Stimulated activated CD8-positive, alpha-beta memory T cell treated with anti-CD3 and anti-CD28 coated beads, Interleukin-12 subunit alpha, Interleukin-12 subunit beta, amount 100 ng/mL, for 24 hours (primary cell): ENCODE measurements around the gene SAMSN1.

ENCODE experiments used
- DNase-seq: peaks from one replicate; pipeline ENCODE4 v3.0.0-alpha.2; 2020; ENCODE audit errors: extremely low read depth

The SAMSN1 gene

DNA sequence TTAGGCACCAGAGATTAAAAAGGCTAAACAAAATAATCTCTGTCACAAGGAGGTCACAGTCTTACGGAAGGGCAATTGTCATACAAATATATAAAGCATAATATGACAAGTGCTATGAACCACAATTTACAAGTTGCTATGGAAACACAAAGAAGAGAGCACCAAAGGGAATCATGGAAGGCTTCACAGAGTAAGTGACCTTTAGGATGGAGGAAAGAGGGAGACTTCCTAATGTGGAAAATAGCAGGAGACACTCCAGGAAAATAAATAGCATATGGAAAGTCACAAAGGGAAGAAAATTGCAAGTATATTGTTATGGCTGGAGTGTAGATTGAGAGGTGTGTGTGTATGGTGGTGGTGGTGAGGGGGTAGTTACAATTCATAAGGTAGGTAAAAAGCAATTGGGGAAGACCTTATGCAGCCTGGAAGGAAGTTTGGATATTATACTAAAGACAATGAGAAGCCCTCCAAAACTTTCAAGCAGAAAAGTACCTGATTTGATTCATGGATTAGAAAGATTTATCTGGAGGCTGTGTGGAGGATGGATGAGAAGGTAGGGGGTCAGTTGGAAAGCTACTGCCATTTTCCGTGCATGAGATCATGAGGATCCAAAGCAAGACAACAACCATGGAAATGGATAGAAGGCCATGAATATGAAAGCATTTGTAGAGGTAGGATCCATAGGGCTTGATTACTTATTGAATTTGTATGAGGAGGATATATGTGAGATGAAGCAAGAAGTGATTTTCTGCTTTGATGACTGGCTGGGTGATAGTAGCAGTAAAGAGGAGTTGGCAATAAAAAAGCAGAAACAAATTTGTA lies 61.7 kb downstream of the SAMSN1 start:
- no peak for DNase-seq

DNA sequence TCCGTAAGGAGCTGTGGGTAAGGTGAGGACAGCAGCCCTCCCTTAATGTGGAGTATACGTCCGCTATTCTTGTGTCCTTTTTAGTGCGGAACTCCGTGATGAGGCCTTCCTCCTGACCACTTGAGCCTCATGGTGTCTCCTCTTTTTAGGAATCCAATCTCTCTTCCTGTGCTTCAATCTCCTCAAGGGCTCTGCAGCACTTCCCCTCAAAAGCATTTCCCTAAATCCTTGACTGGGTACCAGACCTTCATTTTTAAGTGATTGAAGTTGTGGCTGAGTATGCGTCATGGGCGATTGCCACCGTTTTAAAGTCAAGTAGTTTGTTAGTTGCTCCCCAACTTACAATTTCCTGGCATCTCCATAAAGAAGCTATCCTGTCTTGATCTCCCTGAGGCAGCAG lies 62.8 kb downstream of the SAMSN1 start:
- DNase-seq = no peak

DNA sequence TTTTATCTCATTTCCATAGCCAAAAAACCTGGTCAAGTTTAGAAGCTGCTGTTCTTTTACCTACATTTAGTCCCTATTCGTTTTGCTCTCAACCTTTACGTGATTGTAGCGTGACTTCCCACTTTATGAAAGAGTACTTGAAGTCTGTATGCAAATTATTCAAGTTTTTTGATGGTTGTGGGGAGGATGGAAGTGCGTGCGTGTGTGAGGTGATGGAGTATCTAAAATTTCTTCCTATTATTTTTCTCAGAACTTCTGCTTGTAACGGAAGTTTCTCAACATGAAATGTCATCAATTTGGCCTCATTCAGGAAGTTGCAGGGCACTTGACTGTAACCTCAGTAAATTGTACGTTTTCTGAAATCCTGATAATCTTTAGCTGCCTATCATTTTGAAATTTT lies 64.0 kb downstream of the SAMSN1 start:
- DNase-seq = no peak

DNA sequence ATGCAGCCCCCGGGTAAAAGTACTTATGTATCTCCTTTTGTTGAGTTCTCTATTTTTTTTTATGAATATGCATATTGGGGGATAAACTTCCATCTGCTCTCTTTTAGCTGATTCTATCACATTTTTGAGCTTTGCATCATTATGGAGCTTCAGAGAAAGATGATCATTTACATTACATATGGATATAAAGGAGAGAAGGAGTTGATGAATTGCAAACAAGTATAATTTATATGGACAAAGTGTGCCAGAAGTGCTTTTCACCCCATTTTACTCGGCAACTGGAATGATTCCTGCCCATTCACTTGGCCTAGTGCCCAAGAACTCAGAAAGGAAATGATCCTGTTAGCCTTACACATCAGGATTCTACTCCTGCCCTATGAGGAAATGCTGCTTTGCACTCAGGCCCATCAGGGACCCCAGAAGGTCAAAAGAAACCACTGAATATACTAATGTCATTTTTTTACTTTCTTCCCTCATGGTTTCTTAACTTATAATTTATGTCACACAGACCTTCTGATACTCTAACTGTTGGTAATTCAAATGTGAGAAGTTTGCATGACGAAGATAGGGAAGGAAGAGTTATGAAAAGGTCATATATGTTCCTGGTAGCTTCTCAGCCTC lies 65.6 kb downstream of the SAMSN1 start:
- no peak for DNase-seq

DNA sequence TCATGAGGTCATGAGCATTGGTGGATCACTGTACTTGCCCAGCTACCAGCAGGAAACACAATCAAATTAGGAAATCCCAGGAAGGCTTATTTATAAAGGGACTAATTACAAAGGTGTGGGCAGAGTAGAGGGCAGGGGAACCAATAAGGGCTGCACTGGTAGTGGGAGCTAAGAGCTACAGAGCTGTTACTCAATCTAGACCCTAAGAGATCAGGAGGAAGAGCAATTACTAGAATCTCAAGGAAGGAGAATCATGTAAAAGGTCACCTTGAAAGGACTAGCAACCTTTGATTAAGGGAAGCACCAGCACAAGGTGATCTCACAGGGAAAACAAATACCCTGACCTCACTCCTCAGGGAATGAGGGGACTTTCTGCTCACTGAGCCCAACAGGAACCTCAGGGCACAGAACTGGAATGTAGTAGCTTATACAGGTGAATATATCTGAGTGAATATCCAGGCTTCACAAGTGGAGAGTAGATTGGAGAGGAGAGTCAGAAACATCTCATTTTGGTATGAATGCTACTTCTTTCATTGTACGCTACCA lies 66.8 kb downstream of the SAMSN1 start:
- no peak for DNase-seq

DNA sequence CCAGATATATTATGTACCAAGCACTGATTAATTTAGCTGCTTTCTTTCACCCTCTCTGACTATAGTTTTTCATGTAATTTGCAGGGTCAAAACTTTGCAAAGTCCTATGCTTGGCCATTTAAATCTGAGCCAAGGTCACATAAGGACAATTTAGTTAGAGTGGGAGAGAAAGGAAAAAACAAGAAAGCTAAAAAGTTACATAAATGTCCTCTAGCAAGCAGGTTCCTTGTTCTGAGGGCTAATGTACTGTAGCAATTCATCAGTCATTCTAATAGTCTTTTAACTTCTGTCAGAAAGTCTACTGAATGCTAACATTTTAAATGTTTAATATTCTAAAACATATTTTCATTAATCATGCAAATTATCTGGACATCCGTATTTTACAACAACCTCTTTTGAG lies 68.3 kb downstream of the SAMSN1 start:
- no peak for DNase-seq

DNA sequence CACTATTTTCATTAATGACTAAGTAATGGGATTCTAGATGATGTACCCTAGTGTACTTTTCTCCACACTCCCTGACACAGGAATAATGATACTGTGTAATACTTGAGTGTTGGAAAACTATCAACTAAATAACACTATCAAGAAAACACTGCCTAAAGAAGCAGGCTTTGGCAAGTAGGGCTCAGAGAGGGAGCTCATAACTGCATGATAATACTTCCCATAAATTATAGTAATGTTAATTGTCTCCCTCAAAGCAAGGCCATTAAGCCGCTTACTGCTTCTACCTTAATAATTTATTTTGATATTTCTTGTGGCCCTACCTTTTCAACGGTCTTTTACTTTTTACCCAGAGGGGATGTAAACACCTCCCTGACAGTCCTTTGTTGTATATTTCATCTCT lies 69.0 kb downstream of the SAMSN1 start:
- DNase-seq = no peak

DNA sequence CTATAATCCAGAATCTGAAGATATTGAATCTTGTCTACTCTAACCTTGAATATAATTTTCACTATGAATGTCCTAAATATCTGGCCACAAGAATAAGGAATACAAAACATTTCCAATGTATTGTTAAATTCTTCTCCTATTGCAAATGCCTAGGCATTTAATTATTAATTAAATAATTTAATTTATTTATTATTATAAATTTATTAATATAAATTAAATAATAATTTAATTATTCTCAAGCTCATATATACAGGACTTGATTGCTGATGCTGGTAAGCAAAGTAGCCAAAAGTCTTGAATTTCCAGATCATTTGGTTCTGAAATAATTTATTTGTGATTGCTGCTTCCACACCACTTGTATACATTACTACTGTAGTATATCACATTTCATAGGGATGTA lies 71.1 kb downstream of the SAMSN1 start:
- no peak for DNase-seq

DNA sequence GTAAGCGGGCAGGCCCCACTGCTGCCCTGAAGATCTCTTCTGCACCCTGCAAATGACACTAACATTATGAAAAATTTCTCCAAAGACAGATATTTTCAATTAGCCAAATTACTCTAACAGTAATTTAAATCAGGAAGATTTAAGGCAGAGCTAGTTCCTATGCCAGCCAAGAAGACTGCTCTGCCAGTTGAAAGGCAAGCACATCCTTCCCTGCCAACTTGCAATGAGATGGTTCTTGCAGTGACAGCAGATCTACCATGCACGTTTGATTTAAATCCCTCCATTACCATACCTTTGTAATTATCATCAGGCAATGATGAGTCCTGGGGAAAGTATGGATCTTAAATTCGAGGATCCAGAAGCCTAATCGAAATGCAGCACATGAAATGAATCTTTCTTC lies 76.5 kb downstream of the SAMSN1 start:
- DNase-seq = no peak

DNA sequence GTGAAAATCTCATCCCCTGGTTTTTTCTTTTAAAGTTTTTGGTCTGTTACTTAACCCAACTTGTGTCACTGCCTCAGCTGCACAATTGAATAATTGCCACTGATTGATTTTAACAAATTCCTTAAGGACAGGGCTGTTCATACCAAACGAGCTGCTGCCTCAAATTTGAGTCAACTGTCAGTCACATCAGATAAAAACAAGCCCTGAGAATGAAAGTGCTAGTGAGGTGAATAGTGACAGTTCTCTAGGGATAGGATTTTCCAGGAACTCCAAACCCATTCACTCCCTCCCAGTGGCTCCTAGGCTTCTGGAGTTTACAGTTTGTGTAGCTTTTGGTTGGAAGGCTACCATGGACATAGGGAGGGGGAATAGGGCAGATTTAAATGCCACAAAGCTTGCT lies 79.4 kb downstream of the SAMSN1 start:
- no peak for DNase-seq

DNA sequence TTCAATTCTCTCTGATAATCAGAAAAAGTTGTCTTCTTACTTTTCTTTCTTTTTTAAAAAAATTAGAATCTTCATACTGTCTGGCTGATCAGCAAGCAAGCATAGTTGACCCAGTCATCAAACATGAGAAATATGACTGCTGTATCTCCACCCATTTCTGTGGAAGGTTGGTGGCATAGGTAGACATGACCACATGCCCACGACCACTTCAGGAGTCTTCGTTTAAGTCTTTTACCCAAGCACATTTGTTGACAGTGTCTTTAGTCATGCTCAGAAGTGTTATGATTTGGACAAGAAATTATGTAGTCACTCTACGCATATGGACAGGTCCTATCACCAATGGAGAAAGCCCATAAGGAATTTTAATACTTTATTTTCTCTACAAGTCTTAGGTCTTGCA lies 88.4 kb downstream of the SAMSN1 start:
- no peak for DNase-seq

DNA sequence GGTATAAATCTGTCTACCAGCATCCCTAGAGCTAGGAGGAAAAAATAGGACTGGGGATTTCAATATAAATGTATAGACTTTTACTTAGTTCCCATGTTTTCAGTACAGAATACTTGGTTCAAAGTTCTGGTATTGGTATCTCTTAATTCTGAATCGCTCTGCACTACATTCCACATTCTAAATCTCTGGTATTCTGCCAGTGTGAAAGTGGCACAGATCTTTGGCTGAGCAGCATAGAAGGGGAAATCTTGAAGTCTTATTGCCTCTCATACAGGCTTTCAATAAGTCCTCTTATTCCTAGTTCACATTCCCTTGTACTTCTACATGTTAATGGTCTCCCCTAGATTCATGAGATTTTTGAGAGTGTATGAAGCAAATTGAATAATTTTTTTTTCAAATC lies 89.2 kb downstream of the SAMSN1 start:
- no peak for DNase-seq

DNA sequence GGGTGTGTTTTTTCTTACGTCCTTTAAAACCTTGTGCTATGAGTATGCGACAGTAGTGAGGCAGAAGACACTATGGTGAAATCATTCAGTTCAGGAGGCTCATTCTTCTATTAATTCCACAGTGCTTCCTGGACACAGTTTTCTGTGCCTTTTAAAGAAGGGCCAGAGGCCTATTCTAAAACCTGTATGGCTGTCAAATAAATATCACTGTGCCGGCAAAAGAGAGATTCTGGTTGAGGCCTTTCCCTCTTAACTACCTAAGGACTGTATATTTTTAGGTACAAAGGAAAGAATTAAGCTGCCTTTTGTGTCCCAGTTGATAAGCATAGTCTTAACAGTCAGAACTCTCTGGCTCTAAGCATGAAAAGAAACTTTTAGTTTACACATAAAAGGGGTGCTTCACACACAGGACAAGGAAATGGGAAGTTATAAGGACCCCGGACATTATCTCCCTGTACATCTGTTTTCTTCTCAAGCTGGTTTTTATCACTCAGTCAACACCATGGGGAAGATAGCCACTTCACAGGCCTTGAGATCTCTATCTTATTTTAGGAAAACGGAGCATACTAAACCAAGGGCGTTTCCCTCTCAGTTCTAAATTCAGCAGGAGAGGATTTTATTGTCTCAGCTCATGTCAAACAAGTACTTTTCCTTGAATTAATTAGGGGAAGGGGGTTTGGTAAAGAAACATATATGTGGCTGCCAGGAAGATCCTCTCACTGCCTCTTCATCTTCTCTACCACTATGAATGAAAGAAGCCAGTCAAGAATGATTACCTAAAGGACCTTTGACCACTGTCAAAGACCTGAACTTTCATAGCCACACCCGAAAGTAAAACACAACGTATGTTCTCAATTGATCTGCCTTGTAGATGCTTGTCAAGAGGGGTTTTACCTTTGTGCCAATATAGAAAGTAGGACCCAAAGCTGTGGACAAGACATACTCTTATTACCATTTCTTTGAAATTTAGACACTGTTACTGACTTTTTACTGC lies 91.8 kb downstream of the SAMSN1 start:
- no peak for DNase-seq

DNA sequence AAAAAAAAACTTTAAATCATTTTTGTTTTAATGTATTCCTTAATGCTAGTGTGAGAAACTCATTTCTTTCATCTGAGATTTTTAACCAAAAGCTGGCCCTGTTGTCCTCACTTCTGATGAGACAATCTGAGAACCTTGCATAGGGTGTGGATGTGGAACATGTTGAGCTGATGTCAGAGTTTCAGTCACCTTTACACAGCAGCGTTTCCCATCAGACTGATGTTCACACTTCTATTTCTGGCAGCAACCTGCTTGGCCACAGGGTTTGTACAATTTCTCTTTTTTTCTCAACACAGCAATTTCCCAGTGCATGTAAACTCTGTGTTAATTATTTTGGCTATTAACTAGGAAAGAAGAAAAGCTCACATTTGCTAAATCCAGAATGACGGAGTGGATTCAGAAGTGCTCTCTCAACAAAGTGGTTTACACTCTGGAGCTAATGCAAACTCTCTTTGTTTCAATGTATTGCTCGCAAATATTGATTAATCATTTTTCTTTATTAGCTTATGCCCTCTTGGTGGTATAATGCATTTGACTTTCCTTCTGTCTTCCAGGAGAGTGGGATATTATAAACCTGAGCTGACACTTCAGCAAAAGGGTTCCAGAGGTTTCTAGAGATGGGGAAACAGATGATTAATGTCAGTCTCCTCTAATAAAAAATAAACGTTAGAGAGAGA lies 92.6 kb downstream of the SAMSN1 start:
- DNase-seq = no peak

DNA sequence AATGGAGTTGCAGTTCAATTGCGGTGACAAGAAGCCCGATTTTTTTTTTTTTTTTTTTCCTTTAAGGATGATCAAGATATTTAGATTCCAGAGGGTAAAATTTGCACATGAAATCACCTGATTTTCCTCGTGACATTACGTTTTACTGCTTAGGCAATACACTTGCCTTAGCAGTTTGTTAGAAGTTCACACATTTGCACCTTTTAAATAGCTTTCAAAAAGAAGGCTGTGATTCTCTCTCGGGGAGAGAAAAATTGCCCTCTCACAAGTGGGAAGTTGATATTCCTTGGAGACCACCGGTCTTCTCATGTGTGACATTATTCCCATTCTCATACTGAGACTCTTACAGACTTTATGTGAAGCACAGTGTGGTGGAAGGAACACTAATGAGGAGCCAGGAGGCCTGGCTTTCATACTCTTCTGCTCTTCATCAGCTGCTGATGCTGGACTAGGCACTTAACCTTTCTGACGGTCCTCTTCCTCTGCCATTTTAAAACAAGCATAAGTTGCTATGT lies 93.3 kb downstream of the SAMSN1 start:
- DNase-seq = no peak

DNA sequence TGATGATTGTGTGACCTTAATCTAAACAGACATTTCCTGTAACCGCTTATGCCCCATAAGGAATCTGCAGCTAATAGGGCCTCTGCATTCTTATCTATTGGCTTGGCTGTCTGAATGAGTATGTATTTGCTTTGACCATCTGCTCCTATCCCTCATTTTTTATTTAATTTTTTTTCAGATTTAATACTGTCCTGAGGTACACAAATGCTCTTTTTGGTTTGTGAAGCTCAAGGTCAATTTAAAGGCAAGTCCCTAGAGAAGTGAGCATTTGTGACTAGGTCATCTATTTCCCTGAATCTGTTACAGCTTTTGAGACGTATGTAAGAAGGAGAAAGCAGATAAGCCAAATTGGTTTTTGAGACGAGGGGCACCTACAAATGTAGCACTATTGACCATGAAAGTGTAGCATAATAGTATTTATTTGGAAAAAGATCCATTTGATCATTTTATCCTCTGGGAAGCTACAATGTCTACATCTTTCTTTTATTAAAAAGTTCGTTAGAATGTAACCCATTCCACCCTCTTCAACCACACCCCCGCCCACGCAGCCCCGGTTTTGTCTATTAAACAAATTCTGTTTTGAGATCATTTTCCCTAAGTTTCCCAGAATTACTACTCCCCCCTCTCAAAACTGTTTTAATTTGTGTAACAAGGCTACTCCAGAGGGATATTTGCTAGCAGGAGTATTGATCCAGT lies 93.9 kb downstream of the SAMSN1 start:
- DNase-seq = no peak

DNA sequence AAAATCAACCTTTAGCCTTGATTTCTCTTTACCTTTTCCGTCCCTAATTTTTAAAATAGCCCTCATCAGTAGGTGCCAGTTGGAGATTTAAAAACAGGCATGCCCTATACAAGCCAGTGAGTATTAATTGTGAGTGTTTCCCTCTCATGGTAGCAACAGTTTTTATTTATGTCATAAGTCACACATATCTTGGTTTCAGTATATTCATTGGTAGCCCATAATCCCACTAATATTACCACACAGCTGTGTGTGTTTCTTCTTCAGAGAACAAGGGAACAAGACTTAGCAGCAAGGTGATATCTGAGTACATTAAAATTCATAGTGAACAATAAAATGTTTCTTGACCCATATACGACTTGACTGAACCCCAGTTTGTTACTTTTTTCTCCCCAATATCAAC lies 94.6 kb downstream of the SAMSN1 start:
- no peak for DNase-seq

DNA sequence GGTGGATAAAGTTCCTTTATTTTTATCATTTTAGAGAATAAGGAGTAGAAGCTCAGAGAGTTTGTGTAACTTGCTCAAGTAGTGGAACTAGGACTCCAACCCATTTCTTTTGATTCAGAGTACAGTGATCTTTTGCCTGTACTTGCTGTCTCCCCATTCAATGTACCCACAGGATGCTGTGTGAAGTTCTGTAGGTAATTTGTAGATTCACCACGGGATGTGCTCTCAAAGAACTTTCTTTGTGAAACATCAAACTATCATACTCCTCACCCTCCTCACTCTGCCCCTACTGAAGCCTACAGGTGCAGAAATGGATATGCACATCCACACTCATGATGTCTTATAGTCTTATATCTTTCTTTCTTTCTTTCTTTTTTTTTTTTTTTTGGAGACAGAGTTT lies 97.3 kb downstream of the SAMSN1 start:
- no peak for DNase-seq

DNA sequence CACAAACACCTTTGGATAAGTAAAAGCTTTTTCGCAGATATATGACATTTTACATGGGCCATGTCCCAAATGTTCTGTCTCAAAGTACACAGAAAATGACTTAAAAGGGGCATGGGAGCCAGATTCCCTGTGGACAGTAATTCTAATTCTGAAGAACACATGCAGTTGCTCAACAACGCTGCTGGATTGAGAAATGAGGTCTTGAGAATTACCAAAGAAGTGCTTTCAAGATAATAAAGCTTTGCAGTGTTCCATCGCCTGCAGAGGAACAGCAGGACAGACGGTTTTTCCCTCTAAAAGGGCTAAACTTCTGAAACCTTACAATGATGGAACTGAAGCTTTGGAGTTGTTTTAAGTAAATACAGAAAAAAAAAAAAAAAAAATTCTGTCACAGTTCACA lies 107.9 kb downstream of the SAMSN1 start:
- no peak for DNase-seq

DNA sequence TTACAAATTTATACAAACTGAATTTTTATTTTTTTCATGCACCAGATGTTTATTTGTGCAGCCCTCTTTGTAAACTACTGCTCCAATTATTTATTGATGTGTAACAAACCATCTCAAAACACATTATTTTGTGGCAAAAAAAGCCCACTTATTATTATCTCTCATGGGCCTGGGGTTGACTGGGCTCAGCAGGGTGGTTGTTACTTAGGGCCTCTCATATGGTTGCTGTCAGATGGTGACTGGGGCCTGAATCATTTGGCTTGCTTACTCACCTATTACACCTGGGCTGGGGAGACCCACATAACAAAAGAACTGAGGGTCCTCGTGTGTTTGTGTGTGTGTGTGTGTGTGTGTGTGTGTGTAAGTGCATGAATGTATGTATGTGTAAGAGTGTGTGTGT lies 110.7 kb downstream of the SAMSN1 start:
- no peak for DNase-seq
